ENCODE data around the gene DLX5.

DNA sequence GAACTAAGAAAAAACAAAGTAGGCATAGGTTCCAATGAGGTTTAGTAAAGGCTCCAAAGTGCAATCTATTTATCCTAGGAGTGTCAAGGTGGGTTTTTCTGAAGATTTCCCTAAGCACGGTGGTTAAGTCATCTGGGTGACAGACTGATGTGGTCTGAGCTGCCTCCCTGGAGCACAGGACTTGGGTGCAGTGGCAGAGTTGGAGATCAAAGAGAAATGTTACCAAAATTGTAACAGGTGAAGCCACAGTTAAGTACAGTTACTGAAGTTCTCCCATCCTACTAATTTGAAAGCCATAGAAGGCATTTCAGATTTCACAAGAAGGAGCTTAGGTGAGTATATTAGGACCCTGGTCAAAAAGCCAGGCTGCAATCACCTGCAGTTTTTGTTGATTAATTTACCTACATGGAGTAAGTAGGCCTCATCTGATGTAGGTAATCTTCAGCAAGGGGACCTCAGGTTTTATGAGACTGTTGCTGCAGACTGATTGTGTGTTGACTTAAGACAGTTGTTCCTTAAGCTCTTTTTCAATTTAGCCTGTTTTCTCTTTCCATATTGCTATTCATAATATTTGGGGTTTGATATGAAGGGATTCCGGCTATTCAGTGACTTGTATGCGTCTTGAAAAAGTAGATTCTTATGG is 16.2 kb downstream of the DLX5 start:
- TF ChIP-seq, protein P1, sequence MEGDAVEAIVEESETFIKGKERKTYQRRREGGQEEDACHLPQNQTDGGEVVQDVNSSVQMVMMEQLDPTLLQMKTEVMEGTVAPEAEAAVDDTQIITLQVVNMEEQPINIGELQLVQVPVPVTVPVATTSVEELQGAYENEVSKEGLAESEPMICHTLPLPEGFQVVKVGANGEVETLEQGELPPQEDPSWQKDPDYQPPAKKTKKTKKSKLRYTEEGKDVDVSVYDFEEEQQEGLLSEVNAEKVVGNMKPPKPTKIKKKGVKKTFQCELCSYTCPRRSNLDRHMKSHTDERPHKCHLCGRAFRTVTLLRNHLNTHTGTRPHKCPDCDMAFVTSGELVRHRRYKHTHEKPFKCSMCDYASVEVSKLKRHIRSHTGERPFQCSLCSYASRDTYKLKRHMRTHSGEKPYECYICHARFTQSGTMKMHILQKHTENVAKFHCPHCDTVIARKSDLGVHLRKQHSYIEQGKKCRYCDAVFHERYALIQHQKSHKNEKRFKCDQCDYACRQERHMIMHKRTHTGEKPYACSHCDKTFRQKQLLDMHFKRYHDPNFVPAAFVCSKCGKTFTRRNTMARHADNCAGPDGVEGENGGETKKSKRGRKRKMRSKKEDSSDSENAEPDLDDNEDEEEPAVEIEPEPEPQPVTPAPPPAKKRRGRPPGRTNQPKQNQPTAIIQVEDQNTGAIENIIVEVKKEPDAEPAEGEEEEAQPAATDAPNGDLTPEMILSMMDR (IDR thresholded peaks at IDR 0.05) = no peak
- TF ChIP-seq, protein P2, sequence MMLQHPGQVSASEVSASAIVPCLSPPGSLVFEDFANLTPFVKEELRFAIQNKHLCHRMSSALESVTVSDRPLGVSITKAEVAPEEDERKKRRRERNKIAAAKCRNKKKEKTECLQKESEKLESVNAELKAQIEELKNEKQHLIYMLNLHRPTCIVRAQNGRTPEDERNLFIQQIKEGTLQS (CRISPR knock-in tag; conservative IDR thresholded peaks at IDR 0.05) = no peak
- TF ChIP-seq, protein P3, sequence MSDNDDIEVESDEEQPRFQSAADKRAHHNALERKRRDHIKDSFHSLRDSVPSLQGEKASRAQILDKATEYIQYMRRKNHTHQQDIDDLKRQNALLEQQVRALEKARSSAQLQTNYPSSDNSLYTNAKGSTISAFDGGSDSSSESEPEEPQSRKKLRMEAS (CRISPR knock-in tag; IDR thresholded peaks at IDR 0.05) = no peak
- TF ChIP-seq ETV6 (CRISPR knock-in tag; IDR thresholded peaks at IDR 0.05) (no peak), GRHL2 (CRISPR knock-in tag; IDR thresholded peaks at IDR 0.05; ENCODE audit: insufficient replicate concordance, severe bottlenecking) (no peak), ELF4 (CRISPR knock-in tag; IDR thresholded peaks at IDR 0.05; ENCODE audit: low read depth) (no peak)
- TF ChIP-seq, protein P4, sequence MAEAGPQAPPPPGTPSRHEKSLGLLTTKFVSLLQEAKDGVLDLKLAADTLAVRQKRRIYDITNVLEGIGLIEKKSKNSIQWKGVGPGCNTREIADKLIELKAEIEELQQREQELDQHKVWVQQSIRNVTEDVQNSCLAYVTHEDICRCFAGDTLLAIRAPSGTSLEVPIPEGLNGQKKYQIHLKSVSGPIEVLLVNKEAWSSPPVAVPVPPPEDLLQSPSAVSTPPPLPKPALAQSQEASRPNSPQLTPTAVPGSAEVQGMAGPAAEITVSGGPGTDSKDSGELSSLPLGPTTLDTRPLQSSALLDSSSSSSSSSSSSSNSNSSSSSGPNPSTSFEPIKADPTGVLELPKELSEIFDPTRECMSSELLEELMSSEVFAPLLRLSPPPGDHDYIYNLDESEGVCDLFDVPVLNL (CRISPR knock-in tag; IDR thresholded peaks at IDR 0.05; ENCODE audit: borderline replicate concordance, low read depth) = no peak
- TF ChIP-seq, protein P5, sequence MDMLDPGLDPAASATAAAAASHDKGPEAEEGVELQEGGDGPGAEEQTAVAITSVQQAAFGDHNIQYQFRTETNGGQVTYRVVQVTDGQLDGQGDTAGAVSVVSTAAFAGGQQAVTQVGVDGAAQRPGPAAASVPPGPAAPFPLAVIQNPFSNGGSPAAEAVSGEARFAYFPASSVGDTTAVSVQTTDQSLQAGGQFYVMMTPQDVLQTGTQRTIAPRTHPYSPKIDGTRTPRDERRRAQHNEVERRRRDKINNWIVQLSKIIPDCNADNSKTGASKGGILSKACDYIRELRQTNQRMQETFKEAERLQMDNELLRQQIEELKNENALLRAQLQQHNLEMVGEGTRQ (CRISPR knock-in tag; IDR thresholded peaks at IDR 0.05) = no peak
- TF ChIP-seq, protein P6, sequence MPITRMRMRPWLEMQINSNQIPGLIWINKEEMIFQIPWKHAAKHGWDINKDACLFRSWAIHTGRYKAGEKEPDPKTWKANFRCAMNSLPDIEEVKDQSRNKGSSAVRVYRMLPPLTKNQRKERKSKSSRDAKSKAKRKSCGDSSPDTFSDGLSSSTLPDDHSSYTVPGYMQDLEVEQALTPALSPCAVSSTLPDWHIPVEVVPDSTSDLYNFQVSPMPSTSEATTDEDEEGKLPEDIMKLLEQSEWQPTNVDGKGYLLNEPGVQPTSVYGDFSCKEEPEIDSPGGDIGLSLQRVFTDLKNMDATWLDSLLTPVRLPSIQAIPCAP (CRISPR knock-in tag; IDR thresholded peaks at IDR 0.05) = no peak
